Right lung (tissue), 5 donors: Measurements from ENCODE around the gene CENPC. TPM values are rescaled to one million over a fixed set of nuclear protein-coding genes. Genes with fewer than 3 reads are reported as not detected.

Source experiments
- DNase-seq, 2 donors: peaks; one replicate each; pipeline ENCODE4 v3.0.0-alpha.2; 2013
- polyA plus RNA-seq, 5 donors: library from polyadenylated mRNA; unstranded; fragments of 120-200 nt; gene quantifications; one replicate each; pipeline versions ENCODE4 v1.2.1 to v1.2.3, GENCODE V29; 2013; ENCODE audit warnings: inconsistent platforms in 1 of 5, low replicate concordance in 1 of 5; ENCODE audit not compliant: insufficient read length in 5 of 5, insufficient read depth in 1 of 5

Gene CENPC
- polyA plus RNA-seq, 5 donors: 19.6 to 39.2 (median 37.7) TPM

GRCh38 chr4:67428819-67429218 lies 116.5 kb downstream of the CENPC start:
- no peak for DNase-seq

Other genes starting within 250 kb of the CENPC start
- gene STAP1, start 13.2 kb upstream of the CENPC start, polyA plus RNA-seq: under 1 TPM in 4 of 5 donors, not detected in 1; 0.21 to 0.42 (median 0.28) TPM
- 10 to 100 TPM; 39.4 to 84.9 (median 73.0) TPM for gene UBA6, start 155.7 kb upstream of the CENPC start, polyA plus RNA-seq
- under 1 TPM; 0.57 to 0.91 (median 0.76) TPM for gene GNRHR, start 208.9 kb upstream of the CENPC start, polyA plus RNA-seq